Iris pigment epithelial cell (primary cell): ENCODE data around the gene GPX4.
A peak's percentile ranks its signal among the peaks of the same experiment; 100 is the strongest.

Experiments used
- DNase-seq: peaks from one replicate; pipeline ENCODE4 v3.0.0-alpha.2; 2011; ENCODE audit warnings: low read depth

The GPX4 gene

GRCh38 chr19:1102407-1103131 is 1.2 kb upstream of the GPX4 start:
- peak; percentile 99 for DNase-seq

GRCh38 chr19:1103132-1103707 is 574 bp upstream of the GPX4 start:
- DNase-seq: peak; percentile 43

- DNase-seq: peak; percentile 72
Measured at GRCh38 chr19:1104311-1105007, 665 bp downstream of the GPX4 start.

- DNase-seq: peak; percentile 60
Measured at GRCh38 chr19:1105008-1105872, 1.4 kb downstream of the GPX4 start.

- DNase-seq: no peak
Measured at GRCh38 chr19:1105873-1106840, 2.4 kb downstream of the GPX4 start.

GRCh38 chr19:1106841-1107660 is 3.3 kb downstream of the GPX4 start:
- peak; percentile 74 for DNase-seq

GRCh38 chr19:1107661-1108261 is 4.0 kb downstream of the GPX4 start:
- DNase-seq: no peak

GRCh38 chr19:1108291-1109031 is 4.7 kb downstream of the GPX4 start:
- DNase-seq: no peak

- DNase-seq: no peak
Measured at GRCh38 chr19:1109032-1109551, 5.3 kb downstream of the GPX4 start.

- no peak for DNase-seq
Measured at GRCh38 chr19:1109697-1110671, 6.2 kb downstream of the GPX4 start.

- no peak for DNase-seq
Measured at GRCh38 chr19:1110809-1111640, 7.2 kb downstream of the GPX4 start.

GRCh38 chr19:1111641-1112267 is 8.0 kb downstream of the GPX4 start:
- no peak for DNase-seq

GRCh38 chr19:1112268-1113029 is 8.7 kb downstream of the GPX4 start:
- no peak for DNase-seq

GRCh38 chr19:1113030-1113985 is 9.5 kb downstream of the GPX4 start:
- DNase-seq: peak; percentile 92
